ENCODE results near the gene MAPK1.

Gene MAPK1

GRCh38 chr22:21780259-21780658 is 87.2 kb downstream of the MAPK1 start:
- DNase-seq, result no peak

DNA sequence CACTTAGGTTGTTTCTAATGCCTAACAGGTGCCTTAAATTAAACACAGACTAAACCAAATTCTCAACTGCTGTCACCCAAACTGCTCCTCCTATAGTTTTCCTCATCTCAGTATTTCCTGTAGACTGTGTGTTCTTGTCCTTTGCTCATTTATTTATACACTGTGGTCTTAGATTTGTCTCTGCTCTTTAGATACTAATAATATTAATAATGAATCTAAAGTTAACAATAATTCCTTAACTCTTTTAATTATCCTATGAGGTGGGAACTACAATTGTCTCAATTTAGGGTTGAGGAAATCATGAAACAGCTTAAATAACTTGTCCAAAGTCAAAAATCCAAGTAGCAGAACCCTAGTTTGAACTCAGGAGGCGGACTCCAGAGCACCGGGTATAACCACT is 88.0 kb downstream of the MAPK1 start:
- no peak for DNase-seq

DNA sequence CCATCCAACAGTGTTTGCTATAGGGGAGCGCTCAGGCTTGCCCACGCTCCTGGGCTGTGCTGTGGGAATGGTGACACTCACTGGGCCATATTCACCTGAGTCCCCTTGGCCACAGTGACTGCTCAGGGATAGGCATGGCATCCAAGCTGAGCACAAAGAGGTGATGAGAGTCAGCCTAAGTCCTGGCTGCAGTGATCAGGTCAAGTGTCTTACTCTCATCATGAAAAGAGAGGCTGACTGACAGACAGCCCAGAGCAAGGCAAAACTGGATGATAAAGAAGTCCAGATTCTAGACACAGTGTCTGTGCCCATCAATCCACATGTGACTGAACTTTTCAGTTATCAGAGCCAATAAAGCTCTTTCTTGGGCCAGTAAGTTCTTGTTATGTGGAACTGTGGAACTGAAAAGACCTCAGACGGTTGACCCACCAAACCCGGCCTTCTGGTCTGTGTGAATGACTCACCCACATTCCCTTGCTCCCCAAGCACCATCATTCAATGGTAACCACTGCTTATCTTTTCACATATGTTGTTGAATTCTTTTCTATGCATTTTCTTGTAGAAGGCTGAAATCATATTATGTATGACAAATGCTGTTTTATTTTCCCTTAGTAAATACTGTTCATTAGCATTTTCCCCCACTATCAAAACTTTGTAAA is 88.6 kb downstream of the MAPK1 start:
- DNase-seq, result no peak

DNA sequence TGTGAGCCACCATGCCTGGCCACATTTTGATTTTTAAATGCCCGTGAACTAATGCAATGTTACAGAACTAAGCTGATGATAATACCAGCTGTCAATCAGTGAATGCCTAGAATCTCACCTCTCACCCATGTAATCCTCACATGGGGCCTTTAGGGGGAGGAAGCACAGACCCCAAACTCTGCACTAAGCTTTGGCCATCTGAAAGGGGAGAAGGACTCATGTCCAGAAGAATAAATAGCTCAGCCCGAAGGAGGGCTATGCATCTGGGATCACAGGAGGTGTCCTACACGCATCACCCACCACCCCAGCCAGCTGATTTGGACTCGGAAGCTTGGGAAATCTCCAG is 95.8 kb downstream of the MAPK1 start:
- DNase-seq, result no peak

DNA sequence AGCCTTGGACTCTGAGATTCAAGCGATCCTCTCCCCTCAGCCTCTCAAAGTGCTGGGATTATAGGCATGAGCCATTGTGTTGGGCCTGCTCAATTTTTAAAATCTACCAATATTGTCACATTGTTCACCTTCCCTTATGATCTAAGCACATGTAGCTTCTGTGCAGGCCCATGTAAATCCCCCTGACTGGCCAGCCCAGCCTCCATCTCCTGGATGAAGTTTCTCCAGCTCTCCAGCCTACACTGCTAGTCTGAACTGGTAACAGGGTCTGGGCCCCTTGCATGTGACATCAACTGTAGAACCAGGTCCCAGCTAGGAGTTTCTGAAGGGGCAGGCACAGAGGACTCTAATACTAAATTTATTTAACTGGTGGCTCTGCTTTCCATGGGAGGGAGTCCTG is 99.0 kb downstream of the MAPK1 start:
- DNase-seq, result no peak

DNA sequence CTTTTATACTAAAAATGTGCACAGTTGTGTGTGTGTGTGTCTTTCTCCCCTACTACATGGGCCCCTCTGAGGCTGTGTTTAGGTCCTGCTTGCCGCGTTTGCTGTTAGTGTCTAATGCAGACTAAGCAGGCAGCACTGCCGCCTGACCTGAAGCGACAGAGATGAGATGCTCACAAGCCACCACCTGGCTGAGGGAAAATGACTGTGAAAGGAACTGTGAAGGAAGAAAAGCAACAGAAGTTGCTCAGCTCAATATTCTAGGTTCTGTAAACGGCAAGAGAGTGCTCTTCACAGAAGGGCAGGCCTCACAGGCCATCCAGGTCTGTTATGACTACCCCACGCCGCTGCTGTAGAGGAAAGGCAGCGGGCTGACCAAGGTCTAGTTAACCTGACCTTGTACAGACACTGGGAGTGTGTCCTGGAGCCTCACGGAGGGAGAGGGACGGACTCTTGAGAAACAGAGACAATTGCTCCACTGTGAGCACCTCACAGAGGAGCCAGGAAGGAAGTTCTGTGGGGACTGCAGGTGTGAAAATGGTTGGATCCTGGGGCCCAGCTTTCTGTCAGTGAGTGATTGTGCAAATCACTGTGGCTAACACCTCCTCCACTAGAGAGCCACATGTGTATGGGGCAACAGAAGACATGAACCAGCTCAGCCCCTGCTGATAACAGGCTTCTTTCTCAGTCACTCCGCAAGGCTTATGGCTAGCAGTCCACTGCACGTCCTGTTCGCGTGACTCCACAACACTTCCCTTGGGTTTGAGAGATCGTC is 100.6 kb downstream of the MAPK1 start:
- no peak for DNase-seq

DNA sequence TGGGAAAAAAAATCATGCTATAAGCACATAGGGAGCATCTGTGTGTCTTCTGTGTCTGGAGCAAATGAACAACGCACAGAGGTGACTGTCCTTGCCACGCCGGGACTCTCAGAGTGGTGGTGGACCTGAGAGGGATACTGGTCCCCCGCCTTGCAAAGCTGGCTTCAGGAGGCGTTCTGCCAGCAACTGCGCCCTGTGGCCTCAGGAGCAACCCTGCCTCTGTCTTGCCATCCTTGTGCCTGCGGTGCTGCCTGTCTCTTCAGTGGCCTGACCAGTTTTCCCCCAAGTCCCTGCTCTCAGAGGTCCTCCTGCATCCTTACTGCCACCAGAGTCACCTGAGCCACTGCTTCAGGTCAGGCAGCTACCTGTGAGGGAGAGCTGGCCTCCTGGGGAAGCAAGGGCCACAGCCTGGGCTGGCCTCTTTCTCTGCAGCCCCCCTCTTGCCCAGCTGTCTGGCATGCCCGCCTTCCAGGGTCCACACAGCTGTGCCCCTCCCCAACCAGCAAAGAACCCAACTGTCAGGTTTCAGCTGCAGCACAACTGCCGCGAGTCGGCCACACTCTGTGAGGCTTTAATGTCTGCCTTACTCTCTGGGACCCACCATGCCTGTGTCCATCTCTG is 101.4 kb downstream of the MAPK1 start:
- DNase-seq, result no peak

GRCh38 chr22:21764038-21764804 is 103.2 kb downstream of the MAPK1 start:
- DNase-seq, result no peak

GRCh38 chr22:21762712-21763581 is 104.5 kb downstream of the MAPK1 start:
- no peak for DNase-seq

- DNase-seq, result no peak
Observed at GRCh38 chr22:21761994-21762680, 105.3 kb downstream of the MAPK1 start.

GRCh38 chr22:21761086-21761485 is 106.4 kb downstream of the MAPK1 start:
- DNase-seq, result no peak

DNA sequence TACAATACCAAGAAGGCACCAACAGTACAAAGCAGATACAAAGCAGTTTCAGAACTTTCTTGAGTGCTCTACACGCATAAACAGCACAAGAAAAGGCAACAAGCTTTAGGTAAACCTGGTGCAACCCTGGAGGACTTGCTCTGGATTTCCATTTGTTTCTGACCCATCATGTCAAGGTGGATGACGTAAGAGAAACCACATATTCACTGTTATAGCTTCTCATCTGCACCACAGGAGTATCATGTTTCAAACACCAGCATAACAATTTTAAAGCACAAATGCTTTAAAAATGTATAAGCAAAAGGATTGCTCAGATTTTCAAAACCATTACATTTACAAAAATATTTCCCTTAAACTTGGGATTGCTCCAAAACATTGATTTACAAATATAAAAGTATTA is 106.8 kb downstream of the MAPK1 start:
- no peak for DNase-seq

DNA sequence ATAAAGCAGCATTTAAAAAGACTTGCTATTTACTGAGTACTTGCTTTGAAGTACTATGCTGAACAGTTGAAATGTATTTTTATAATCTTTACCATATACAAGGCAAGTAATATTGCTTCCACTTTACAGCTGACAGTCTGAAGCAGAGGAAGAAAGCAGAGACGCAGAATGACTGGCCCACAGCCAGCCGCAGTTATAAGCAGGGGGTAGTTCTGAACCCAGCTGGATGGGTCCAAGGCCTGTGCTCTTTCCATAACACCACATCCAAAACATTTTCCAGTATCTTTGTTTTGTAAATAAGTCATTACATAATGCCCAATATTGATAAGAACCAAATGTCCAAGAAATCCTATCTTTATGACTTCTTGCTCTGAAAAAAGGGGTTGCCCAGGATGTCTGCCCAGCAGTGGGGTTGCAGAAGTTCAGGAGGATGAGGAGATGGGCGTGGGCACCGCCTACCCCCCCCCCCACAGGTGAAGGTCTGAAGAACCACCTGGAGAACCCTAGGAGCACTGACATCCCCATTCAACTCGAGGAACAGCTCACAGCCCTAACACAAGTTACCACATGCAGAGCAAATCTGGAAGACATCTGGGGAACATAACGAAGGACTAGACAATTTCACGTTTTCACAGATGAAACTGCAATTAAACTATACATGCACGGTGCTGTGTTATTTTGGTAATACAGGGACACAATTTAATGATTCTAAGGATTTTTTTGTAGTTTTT is 107.6 kb downstream of the MAPK1 start:
- no peak for DNase-seq

DNA sequence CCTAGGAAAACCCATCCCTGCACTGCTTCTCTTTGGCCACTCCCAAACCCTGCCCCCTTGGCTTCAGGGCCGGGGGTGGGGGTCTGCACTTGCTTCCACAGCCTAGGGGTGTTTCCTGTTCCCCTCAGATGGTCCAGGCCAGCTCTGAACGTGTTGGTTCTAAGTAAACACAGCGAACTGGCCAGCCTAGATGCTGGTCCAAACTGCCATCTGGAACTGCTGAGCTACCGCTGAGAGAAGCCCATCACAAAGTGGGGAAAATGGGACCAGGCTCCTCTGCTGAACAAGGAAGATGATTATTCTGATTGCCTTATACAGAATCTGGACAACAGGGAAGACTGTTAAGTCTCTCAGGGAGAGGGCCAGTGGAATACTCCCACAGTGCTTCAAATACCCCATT is 108.4 kb downstream of the MAPK1 start:
- no peak for DNase-seq

- DNase-seq, result no peak
Observed at GRCh38 chr22:21758091-21758864, 109.2 kb downstream of the MAPK1 start.

DNA sequence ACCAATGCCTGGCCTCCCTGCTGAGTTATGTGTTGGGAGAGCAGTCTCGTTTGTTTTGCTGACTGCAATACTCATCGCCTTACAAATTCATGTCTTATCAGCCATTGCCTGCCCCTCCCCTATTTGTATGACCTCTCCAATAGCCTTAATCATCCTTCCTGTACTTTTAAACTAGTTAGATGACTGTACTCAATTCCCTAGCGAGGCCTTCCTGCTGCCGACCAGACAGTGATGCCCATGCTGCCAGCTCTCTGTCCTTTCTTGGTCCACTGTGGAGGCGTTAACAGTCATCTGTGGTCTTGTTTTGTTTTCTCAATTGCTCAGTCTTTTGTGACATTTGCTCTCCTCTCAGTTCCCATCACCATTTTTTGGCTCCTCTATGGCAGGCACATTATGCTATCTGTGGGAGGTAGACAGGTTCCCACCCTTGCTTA is 111.6 kb downstream of the MAPK1 start:
- DNase-seq, result no peak

DNA sequence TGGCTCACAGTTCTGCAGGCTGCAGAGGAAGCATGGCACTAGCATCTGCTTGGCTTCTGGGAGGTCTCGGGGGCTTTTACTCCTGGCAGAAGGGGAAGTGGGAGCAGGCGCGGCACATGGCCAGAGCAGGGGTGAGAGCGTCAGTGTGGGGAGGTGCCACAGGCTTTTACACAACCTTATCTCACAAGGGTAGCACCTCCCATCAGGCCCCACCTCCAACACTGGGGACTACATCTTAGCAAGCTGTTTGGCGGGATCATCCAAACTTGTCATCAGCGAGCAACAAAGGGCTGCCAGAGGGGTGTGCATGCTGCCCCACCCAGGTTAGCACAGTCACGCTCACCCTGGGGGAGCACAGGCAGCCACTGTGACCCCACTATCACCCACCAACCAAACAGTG is 112.9 kb downstream of the MAPK1 start:
- DNase-seq, result no peak

- no peak for DNase-seq
Observed at GRCh38 chr22:21753374-21754111, 113.9 kb downstream of the MAPK1 start.

GRCh38 chr22:21752276-21752675 is 115.2 kb downstream of the MAPK1 start:
- no peak for DNase-seq

DNA sequence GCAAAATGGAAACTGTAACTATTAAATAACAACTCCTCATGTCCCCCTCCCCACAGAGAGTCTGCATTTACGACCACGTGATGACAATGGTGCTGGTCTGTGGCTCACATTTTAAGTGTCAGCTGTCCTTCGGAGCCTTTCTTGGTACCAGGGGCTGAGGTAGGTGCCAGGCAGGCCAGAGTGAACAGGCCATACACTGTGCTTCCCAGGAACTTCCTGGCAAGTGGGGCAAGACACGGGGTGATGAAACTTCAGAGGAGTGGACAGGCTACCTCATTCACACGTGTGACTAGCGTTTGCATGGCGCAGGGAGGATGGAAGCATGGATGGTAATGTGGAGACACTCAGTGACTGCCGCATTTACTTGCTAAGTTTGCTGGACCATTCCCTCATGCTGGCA is 121.5 kb downstream of the MAPK1 start:
- no peak for DNase-seq
